Measurements from ENCODE around the gene ONECUT2. TPM values are rescaled to one million over a fixed set of nuclear protein-coding genes. Genes with fewer than 3 reads are reported as not detected.

Gene ONECUT2
- total and polyA plus RNA-seq, 9 donors, result 0.03 to 1.1 (median 0.19) TPM

DNA sequence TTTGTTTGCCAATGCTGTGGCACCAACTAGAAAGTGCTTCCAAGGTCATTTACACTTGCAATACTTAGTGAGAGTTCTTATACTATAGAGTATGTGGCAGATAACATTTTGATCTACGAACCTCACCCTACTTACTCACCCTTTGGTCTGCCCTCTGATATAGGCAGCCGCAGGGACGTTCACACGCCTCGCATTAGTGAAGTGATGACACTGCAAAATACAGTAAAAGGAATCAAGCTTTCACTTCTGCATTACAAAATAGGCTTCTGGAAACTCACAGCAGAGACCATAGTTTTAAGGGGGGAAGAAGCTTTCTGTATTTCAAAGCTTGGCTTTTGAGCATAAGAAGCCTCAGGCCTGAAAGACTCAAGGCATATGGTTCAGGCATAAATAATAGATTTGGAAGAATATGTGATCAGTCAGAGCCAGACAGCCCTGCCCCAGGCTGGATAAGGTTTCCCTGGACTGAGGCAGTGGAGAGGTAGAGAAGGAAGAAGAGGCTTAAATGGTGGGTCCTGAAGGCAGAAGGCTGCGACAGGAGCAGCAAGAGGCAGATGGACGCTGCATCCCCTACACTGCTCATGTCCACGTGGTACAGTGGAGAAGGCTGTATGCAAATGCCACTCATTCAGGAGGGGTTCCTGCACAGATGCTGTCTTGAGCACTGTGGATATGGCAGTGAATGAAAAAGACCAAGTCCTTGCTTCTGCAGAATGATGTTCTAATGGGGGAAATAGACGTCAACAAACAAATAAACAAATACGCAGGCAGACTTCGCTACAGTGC lies 88.2 kb downstream of the ONECUT2 start:
- no peaks in the 10 kb centered on the region for H3K27me3 ChIP-seq (ENCODE audit: control insufficient read depth, insufficient read depth, low read length)
- H3K4me1 ChIP-seq (ENCODE audit: control insufficient read depth, insufficient read depth, low read length), result no peaks in the 10 kb centered on the region
- 77% methylated on average over 6 of the region's 11 CpGs for WGBS (ENCODE audit: insufficient coverage)
- no peak overlapping the region for H3K4me3 ChIP-seq (ENCODE audit: low read length)
- H3K9me3 ChIP-seq (replicated peaks; ENCODE audit: control insufficient read depth, low read depth, low read length), result no peaks in the 10 kb centered on the region
- DNase-seq, result peak; percentile 50
- H3K27ac ChIP-seq (ENCODE audit: low read length), result no peak overlapping the region
- no peaks in the 10 kb centered on the region for H3K36me3 ChIP-seq (ENCODE audit: control insufficient read depth, insufficient read depth, low read length)

- H3K27me3 ChIP-seq (ENCODE audit: control insufficient read depth, insufficient read depth, low read length), result peaks cover 4% of the 10 kb centered on the region
- WGBS (ENCODE audit: insufficient coverage), result 55% methylated on average over 9 of the region's 13 CpGs
- H3K9me3 ChIP-seq (replicated peaks; ENCODE audit: control insufficient read depth, low read depth, low read length), result no peaks in the 10 kb centered on the region
- H3K27ac ChIP-seq (ENCODE audit: low read length), result no peak overlapping the region
- H3K36me3 ChIP-seq (ENCODE audit: control insufficient read depth, insufficient read depth, low read length), result no peaks in the 10 kb centered on the region
- no peak overlapping the region for H3K4me3 ChIP-seq (ENCODE audit: low read length)
- no peak for DNase-seq
- H3K4me1 ChIP-seq (ENCODE audit: control insufficient read depth, insufficient read depth, low read length), result peaks cover 2% of the 10 kb centered on the region
Measured at GRCh38 chr18:57527556-57528229, 92.5 kb downstream of the ONECUT2 start.

DNA sequence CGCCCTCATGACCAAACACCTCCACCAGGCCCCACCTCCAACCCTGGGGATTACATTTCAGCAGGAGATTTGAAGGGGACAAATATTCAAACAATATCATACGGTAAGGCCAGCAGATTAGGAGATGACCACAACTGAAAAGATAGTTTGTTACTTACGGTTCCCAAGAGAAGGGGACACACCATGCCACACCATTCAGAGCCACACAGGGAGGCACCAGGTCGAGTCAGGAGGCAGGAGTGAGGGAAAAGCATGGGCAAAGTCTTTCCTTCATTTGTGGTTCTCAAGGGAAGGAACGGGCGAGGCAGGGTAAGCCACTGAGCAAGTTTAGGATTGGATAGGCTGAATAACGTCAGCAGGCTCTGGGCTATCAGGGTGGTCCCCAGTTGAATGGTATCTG lies 94.0 kb downstream of the ONECUT2 start:
- Histone ChIP-seq H3K4me3 (ENCODE audit: low read length) (no peak overlapping the region), H3K27ac (ENCODE audit: low read length) (no peak overlapping the region), H3K36me3 (ENCODE audit: control insufficient read depth, insufficient read depth, low read length) (no peaks in the 10 kb centered on the region), H3K27me3 (ENCODE audit: control insufficient read depth, insufficient read depth, low read length) (peaks cover 4% of the 10 kb centered on the region), H3K4me1 (ENCODE audit: control insufficient read depth, insufficient read depth, low read length) (peaks cover 15% of the 10 kb centered on the region), H3K9me3 (replicated peaks; ENCODE audit: control insufficient read depth, low read depth, low read length) (no peaks in the 10 kb centered on the region)
- 78% methylated on average over 5 of the region's 7 CpGs for WGBS (ENCODE audit: insufficient coverage)
- DNase-seq, result no peak

DNA sequence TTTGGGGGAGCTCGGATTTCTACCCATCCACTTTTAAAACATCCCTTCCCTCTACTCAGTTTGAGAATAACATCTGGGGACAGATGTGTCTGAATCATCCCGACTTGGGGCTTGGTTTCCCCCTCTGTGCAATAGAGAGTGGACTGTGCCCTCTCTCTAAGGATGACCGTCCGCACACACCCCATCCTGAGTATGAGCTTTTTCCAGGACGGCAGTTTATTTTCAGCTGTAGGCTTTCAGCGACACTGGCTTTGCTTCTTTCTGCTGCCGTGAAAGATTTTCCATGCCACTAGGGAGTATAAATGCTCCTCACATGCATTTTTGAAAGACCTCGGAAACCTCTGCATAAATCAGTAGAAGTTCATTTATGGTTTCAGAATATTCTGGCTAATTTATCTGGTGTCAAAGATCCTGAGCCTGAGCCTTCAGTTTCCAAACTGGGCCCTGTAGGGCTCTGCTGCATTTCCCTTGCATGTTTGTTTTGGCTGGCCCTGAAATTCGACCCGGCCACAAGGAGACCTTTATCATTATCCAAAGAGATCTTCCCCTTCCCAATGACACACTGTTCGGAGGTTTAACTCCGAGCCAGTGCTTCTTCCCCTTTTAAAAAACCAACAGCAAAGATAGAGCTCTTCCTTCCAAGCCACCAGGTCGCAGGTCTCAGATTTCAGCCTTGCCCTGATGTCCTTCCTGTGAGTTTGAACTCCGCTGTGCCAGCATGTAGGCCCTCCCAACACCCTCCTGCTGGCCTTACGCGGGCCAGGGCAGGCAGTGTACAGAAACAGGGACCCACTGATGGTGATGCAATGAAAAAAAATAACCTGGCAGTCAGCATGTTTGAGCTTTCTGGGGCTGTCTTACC lies 98.1 kb downstream of the ONECUT2 start:
- Histone ChIP-seq H3K4me3 (ENCODE audit: low read length) (no peak overlapping the region), H3K27ac (ENCODE audit: low read length) (no peak overlapping the region)
- 12% methylated on average over 9 of the region's 16 CpGs for WGBS (ENCODE audit: insufficient coverage)

GRCh38 chr18:57533868-57534510 lies 98.8 kb downstream of the ONECUT2 start:
- Histone ChIP-seq H3K27me3 (ENCODE audit: control insufficient read depth, insufficient read depth, low read length) (peaks cover 4% of the 10 kb centered on the region), H3K9me3 (replicated peaks; ENCODE audit: control insufficient read depth, low read depth, low read length) (no peaks in the 10 kb centered on the region), H3K4me3 (ENCODE audit: low read length) (no peak overlapping the region), H3K4me1 (ENCODE audit: control insufficient read depth, insufficient read depth, low read length) (peaks cover 16% of the 10 kb centered on the region), H3K36me3 (ENCODE audit: control insufficient read depth, insufficient read depth, low read length) (no peaks in the 10 kb centered on the region), H3K27ac (ENCODE audit: low read length) (no peak overlapping the region)
- no peak for DNase-seq
- 18% methylated on average over 2 of the region's 4 CpGs for WGBS (ENCODE audit: insufficient coverage)

More for the DNA sequence above, 98.1 kb downstream of the ONECUT2 start:
- Histone ChIP-seq H3K9me3 (replicated peaks; ENCODE audit: control insufficient read depth, low read depth, low read length) (no peaks in the 10 kb centered on the region), H3K36me3 (ENCODE audit: control insufficient read depth, insufficient read depth, low read length) (no peaks in the 10 kb centered on the region), H3K4me1 (ENCODE audit: control insufficient read depth, insufficient read depth, low read length) (peaks cover 16% of the 10 kb centered on the region), H3K27me3 (ENCODE audit: control insufficient read depth, insufficient read depth, low read length) (peaks cover 4% of the 10 kb centered on the region)
- peak; percentile 29 for DNase-seq

- Histone ChIP-seq H3K36me3 (ENCODE audit: control insufficient read depth, insufficient read depth, low read length) (no peaks in the 10 kb centered on the region), H3K27me3 (ENCODE audit: control insufficient read depth, insufficient read depth, low read length) (no peaks in the 10 kb centered on the region), H3K4me3 (ENCODE audit: low read length) (no peak overlapping the region), H3K9me3 (replicated peaks; ENCODE audit: control insufficient read depth, low read depth, low read length) (no peaks in the 10 kb centered on the region), H3K4me1 (ENCODE audit: control insufficient read depth, insufficient read depth, low read length) (peaks cover 16% of the 10 kb centered on the region), H3K27ac (ENCODE audit: low read length) (no peak overlapping the region)
- DNase-seq, result no peak
Measured at GRCh38 chr18:57534511-57534909, 99.3 kb downstream of the ONECUT2 start.

DNA sequence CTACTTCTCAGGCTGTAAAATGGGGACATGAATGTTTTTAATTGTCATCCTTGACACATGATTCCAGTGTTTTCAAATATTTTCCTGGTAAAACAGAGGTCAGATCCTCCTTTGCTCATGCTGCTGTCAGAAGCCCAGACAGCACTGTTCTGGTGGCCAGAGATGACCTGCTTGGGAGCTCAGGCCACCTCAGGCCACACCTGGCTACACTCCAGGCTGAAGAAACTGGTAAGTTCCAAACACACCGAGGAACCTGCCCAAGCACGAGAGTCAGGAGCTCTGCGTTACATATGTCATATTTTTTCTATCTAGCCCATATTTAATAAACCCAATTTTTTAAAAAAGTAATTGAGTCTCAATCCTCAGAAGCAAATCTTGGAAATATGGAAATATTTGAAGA lies 103.4 kb downstream of the ONECUT2 start:
- DNase-seq, result no peak
- Histone ChIP-seq H3K27ac (ENCODE audit: low read length) (no peak overlapping the region), H3K4me3 (ENCODE audit: low read length) (no peak overlapping the region), H3K9me3 (replicated peaks; ENCODE audit: control insufficient read depth, low read depth, low read length) (no peaks in the 10 kb centered on the region), H3K27me3 (ENCODE audit: control insufficient read depth, insufficient read depth, low read length) (no peaks in the 10 kb centered on the region), H3K4me1 (ENCODE audit: control insufficient read depth, insufficient read depth, low read length) (peaks cover 15% of the 10 kb centered on the region), H3K36me3 (ENCODE audit: control insufficient read depth, insufficient read depth, low read length) (no peaks in the 10 kb centered on the region)
- WGBS (ENCODE audit: insufficient coverage), result no CpG with 5 or more reads among the region's 3 CpGs

- H3K27ac ChIP-seq (ENCODE audit: low read length), result no peak overlapping the region
- no peaks in the 10 kb centered on the region for H3K36me3 ChIP-seq (ENCODE audit: control insufficient read depth, insufficient read depth, low read length)
- H3K4me3 ChIP-seq (ENCODE audit: low read length), result no peak overlapping the region
- WGBS (ENCODE audit: insufficient coverage), result no CpG with 5 or more reads among the region's 4 CpGs
- H3K27me3 ChIP-seq (ENCODE audit: control insufficient read depth, insufficient read depth, low read length), result no peaks in the 10 kb centered on the region
- H3K4me1 ChIP-seq (ENCODE audit: control insufficient read depth, insufficient read depth, low read length), result peaks cover 12% of the 10 kb centered on the region
- no peak for DNase-seq
- H3K9me3 ChIP-seq (replicated peaks; ENCODE audit: control insufficient read depth, low read depth, low read length), result no peaks in the 10 kb centered on the region
Measured at GRCh38 chr18:57539702-57540101, 104.5 kb downstream of the ONECUT2 start.
